Limb (tissue), 2 donors: ENCODE data around the gene PIGZ.

Source experiments
- DNase-seq, 2 donors: peaks; one replicate each; pipeline ENCODE4 v3.0.0-alpha.2; 2016; ENCODE audit errors: extremely low spot score in 2 of 2

The PIGZ gene, protein sequence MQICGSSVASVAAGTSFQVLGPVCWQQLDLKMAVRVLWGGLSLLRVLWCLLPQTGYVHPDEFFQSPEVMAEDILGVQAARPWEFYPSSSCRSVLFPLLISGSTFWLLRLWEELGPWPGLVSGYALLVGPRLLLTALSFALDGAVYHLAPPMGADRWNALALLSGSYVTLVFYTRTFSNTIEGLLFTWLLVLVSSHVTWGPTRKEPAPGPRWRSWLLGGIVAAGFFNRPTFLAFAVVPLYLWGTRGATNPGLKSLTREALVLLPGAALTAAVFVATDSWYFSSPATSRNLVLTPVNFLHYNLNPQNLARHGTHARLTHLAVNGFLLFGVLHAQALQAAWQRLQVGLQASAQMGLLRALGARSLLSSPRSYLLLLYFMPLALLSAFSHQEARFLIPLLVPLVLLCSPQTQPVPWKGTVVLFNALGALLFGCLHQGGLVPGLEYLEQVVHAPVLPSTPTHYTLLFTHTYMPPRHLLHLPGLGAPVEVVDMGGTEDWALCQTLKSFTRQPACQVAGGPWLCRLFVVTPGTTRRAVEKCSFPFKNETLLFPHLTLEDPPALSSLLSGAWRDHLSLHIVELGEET

DNA sequence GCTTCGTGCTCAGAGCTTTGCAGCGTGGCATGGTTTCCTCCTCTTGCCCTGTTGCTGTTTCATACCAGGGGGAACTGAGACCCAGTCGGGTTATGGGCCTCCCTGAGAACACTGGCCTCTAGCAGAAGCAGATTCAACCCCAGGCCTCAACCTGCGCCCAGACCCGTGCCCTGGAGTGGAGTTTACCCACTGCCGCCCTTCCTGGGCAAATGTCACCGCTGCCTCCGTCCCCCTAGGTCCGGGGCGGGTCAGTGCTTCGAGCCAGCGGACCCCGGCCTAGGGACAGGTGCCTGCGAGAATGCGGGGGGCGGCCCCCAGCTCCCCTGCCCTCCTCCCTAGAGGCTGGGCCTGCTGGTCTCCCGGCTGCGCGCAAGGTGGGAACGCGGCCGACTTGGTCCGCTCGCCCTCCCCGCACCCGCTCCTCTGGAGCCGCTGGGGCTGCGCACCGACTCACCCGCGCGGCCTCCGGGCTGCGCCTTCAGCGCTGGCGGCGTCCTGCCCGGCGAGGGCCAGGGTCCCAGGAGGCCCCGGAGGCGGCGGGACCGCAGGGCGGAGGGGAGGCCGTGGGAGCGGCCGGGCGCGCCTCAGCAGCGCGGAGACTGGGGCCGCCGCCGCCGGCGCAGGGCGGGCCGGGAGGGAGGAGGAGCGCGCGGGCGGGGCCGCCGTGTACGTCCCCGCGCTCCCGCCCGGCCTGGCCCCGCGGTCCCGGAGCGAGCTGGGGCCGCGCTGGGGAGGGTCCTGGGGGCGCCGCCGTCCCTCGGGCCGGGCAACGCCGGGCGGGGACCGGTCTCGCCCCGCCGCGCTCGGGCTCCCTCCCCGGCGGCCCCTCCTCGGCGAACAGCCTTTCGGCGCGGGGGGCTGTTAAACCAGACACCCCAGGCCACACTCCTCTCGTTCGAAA lies at the start of gene PIGZ:
PIGZ (minus strand) TSS at position 601 of the 901 bp plus-strand sequence. CDS start 16,802 bp downstream, outside the sequence.
- peak in 1 of 2 donors; percentile 57 for DNase-seq

DNA sequence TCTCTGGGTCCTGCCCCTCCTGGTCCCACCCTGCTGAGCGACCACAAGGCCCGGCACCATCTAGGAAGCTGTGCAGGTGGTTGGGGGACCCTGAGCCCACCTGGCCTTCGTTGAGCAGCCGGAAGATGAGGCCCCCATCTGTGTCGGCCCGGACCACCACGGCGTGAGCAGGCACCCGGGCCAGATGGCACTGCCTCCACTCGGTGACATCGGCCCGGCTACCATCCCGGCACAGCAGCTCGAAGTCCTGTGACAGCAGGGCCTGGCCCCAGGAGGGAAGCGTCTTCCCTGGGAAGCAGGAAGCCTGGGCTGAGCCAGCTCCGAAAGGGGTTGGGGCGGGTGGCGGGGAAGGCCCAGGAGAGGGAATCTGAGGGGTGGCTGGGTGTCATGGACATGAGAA lies 48.4 kb upstream of the PIGZ start:
- no peak for DNase-seq

DNA sequence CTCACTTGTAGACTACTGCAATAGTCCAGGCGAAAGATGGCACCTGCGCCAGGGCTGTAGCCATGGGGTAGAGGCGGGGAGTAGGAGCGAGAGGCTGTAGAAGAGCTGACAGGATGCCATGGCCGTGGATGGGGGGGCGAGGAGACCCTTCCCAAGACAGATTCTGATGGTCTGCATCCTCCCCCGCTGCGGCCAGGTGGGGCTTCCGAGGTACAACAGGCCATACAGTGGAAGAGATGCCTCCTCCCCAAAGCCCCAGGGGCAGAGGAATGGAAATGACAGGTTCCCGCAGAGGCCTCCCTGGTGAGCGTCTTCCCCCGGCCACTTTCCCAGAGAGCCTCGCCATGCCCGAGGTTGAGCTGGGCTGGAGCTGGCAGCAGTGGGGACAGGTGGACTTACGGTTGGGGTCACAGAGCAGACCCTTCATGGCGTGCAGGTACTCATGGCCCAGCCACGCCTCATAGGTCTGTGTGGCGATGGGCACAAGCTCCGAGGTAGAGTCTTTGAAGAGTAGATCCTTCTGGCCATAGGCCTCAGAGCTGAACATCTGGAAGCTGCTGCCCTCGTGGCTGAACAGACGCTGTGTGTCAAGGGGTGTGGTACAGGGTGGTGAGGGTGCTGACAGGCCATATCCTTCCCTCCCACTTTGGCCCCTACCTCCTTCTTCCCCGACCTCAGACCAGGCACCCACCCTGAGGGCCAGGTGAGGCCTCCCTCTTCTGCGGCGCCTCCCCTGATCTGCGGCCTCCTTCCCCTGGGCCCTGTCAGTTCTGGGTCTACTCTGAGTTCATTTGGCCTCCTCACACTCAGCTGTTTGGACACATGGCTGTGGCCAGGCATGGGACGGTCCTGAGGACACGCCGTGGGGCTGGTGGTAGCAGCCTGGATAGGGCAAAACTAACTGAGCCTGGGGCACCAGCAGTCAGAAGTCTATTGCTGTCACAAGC lies 47.4 kb upstream of the PIGZ start:
- no peak for DNase-seq

GRCh38 chr3:197014942-197015575 lies 46.4 kb upstream of the PIGZ start:
- no peak for DNase-seq

DNA sequence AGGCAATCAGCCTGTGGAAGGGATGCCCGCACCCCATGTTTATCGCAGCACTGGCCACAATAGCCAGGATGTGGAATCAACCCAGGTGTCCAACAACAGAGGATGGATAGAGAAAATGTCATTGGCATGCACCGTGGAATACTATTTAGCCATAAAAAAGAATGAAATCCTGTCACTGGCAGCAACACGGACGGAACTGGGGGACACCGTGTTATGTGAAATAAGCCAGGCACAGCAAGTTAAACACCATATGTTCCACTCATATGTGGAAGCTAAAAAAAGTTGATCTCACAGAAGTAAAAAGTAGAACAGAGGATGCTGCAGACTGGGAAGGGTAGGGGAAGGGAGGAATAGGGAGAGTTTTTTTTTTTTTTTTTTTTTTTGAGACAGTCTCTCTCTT lies 45.4 kb upstream of the PIGZ start:
- DNase-seq, result no peak

- no peak for DNase-seq
These were observed 43.9 kb upstream of the PIGZ start for GRCh38 chr3:197012540-197012883.

DNA sequence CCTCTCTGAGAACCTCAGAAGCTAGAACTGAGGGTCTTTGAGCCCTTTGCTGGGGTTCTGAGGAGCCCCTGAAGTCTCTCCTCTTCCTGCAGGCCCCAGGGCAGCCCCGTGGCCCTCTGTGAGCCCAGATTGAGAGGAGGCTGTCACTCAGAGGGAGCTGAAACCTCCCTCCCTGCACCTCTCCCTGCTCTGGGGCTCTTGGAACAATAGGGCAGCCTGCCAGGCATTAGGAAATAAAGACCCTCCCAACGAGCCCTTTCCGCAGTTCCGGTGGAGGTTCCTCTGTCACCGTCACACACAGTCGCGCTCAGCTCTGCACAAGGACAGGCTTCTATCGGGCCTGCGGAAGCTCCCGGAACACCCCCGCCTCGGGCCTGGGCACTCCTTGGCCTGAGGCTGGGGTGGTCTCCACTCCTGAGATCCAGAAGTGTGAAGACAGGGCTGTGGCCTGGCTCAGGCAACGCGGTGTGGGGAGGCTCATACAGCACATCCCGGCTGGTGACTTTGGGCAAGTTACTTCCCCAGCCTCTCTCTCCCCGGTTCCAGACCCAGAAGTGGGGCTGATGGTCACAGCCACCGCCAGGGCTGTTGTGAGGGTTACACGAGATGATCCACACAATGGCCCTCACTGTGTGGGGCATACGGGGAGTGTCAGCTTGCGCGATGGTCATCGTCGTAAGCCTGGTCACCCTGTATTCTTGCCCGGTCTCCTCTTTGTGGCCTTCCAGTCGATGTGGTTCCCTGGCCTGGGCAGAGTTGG lies 43.3 kb upstream of the PIGZ start:
- DNase-seq, result no peak

DNA sequence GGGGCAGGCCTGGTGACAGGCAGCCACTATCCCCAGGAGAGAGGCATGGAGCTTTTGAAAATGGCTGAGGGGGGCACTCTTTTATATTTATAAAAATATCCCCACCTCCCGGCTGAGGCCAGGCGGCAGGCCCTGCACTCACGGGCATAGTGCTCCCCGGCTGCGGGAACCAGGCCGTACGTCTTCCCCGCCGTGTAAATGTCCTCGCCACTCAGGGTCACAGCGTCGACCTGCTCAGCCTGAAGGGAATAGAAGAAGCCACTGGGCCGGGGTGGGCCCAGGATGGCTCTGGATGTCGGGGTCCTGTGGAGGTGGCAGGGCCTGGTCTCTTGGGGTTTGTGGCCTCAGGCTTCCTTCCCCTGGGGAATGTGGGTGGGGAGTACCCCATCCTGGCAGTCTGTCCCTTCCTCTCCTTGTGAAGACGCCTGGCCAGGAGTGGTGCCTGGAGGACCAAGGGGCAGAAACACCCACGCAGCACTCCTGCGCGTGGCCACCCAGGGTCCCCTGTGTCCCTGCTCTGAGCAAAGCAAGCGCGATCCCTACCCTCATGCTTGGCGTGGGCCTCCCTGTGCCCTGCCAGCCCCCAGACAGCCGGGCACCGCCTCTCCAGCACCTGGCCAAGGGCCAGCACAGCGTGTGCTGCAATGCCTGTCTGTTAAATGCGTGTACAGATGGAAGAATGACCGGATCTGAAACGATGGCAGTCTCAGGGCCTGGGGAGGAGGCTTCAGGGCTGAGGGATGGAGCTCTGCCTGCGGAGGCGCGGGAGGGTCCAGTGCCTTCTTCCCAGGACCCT lies 42.1 kb upstream of the PIGZ start:
- peak in 1 of 2 donors; percentile 62 for DNase-seq

DNA sequence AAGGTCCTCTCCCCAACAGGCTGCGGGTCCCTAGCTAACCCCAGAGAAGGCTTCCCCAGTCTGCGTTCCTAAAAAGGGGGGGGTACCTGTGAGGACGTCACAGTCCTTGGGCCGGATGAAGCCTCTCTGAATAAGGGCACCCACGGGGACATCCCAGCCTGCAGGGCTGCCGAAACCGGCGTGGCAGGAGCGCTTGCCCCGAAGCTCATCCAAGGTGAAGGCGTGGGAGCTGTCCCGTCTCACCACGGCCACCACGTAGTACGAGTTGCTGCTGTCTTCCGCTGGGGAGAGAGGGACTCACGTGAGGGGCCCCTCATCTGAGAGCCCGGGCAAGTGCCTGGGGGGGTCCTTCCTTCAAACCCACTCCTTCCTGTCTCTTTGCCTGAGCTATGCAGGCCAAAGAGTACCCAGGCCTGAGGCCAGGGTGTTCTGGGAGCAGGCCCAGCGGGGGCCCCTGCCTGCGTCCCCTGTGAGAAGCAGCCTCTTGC lies 40.9 kb upstream of the PIGZ start:
- peak in 1 of 2 donors; percentile 30 for DNase-seq

DNA sequence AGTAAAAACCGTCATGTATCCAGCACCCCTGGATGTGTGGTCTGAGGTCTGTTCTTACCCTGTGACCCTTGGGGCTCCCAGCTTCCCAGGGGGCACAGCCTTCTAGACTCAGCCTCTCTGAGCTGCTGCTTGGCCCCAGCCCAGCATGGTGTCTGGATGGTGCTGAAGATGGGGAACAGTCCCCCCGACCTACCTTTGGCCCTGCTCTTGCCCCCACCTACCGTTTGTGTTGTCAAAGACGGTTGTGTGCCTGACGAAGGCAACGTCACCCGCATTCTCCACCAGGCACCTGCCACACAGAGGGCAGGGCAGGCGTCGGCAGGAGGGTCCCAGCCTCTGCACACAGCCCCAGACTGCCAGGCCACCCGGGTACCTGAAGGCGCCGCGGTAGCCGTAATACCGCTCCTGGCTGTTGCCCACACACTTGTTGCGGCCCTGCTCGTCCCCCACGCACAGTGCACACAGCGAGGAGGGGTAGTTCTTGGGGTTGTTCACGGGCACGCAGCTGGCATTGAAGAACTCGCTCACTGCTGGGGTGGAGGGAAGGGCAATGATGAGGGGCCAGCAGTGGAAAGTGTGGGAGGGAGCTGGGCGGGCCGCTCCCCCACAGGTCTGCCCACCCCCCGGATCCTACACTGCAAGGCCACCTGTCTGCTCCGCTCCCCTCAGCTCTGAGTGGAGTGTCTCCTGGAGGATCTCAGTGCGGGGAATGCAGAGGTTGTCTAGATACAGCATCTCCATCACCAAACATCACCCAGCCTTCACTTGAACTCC lies 40.0 kb upstream of the PIGZ start:
- DNase-seq, result no peak

DNA sequence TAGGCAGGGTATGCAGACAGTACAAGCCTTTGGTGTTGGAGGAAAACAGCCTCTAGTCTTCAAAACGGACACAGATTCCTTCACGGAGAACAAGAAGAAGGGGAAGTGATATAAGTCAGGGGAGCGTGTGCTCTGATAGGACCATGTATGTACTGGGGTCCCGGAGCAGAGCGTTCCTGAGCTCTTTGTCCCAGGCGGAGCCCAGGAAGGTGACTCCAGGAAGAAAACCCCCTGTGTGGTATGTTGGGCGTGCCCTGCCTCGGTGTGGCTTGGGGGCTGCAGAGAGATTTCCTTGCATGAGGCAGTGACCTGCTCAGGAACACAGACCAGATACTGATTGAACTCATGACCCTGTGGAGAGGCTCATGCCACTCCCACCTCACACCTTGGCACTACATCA lies 39.3 kb upstream of the PIGZ start:
- no peak for DNase-seq

- no peak for DNase-seq
These were observed 38.8 kb upstream of the PIGZ start for GRCh38 chr3:197007296-197007940.

- DNase-seq, result no peak
These were observed 38.2 kb upstream of the PIGZ start for GRCh38 chr3:197006860-197007259.

DNA sequence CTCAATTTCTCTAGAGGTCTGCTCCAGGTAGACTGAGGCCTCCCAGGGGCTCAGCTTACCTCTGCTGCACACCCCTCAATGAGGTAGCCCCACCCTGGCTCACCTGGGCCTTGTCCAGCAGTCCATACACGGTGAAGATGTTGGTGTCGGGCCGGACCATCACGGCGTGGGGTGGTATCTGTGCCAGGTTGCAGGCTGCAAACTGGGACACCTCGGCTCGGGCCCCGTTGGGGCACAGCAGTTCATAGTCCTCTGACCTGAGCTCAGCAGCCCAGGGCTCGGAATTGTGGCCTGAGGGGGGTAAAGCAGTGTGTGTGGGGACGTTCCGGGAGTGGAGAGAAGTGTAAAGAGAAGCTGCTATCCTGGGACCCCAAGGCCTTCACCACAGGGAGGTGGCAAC lies 37.8 kb upstream of the PIGZ start:
- no peak for DNase-seq

DNA sequence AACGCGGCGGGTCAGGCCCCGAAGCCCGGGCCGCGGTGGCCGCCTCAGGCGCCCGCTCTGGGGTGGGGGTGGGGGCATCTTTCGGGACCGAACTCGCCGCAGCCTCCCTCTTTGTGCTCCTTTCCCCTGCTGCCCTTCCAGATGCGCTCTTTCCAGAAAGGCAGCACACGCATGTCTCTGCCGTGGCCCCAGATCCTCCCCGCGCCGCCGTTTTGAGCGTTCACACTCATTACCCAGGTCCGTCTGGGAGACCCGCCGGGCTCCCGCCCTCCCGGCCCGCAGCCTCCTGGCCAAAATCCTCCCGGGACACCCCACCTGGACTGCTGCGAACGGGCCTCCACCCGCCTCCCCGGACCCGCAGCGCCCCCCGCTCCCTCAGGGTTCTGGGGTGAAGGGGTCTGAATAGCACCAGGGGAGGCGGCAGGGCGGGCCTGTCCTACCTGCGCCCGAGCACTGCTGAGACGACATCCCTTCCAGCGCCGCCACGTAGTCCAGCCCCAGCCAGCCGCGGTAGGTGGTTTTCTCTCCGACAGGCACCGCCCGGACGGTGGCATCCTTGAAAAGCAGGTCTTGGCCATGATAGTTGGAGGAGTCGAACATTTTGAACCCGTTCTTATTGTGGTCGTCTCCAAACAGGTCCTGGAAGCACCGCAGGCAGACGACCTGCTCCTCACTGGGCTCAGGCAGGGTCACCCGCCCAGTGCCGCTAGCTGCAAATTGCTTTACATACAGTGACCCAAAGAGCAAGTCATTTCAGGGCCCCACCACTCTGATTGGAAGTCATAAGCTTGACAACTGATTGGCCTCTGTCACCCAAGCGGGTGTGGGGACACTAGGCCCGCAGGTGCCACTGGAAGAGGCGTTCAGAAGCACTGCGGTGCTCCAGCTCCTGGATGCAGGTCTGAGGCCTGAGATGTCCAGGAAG lies 35.1 kb upstream of the PIGZ start:
- peak in 1 of 2 donors; percentile 67 for DNase-seq

GRCh38 chr3:197002701-197003454 lies 34.2 kb upstream of the PIGZ start:
- DNase-seq, result peak; percentile 40 to 87
